ENCODE measurements around the gene HYI.

HYI gene

GRCh38 chr1:43430831-43431230 lies 22.9 kb downstream of the HYI start:
- no peak for TF ChIP-seq TAF1 (IDR thresholded peaks at IDR 0.05; ENCODE audit: low read depth)
- no peak for TF ChIP-seq REST (IDR thresholded peaks at IDR 0.05; ENCODE audit: low read depth)
- no peak for TF ChIP-seq TCF12 (IDR thresholded peaks at IDR 0.05; ENCODE audit: low read depth)
- no peak for TF ChIP-seq TEAD4 (IDR thresholded peaks at IDR 0.05)
- no peak for TF ChIP-seq EP300 (IDR thresholded peaks at IDR 0.05; ENCODE audit: borderline replicate concordance)
- no peak for TF ChIP-seq MAX (IDR thresholded peaks at IDR 0.05)
- TF ChIP-seq FOXM1 (IDR thresholded peaks at IDR 0.05; ENCODE audit: borderline replicate concordance, low read depth) = no peak
- no peak for TF ChIP-seq CREB1 (IDR thresholded peaks at IDR 0.05; ENCODE audit: low read depth)
- no peak for TF ChIP-seq ZBTB7A (IDR thresholded peaks at IDR 0.05; ENCODE audit: low read depth)
- TF ChIP-seq CEBPB (IDR thresholded peaks at IDR 0.05) = no peak
- no peak for TF ChIP-seq EGR1 (IDR thresholded peaks at IDR 0.05)

- no peak for TF ChIP-seq RAD21 (IDR thresholded peaks at IDR 0.05; ENCODE audit: low read depth)
- TF ChIP-seq EGR1 (IDR thresholded peaks at IDR 0.05) = no peak
- TF ChIP-seq USF1 (IDR thresholded peaks at IDR 0.05) = no peak
Observed at GRCh38 chr1:43427941-43428340, 25.8 kb downstream of the HYI start.

GRCh38 chr1:43427524-43427923 lies 26.2 kb downstream of the HYI start:
- no peak for TF ChIP-seq MAX (IDR thresholded peaks at IDR 0.05)
- TF ChIP-seq REST (IDR thresholded peaks at IDR 0.05; ENCODE audit: low read depth) = no peak
- no peak for TF ChIP-seq CEBPB (IDR thresholded peaks at IDR 0.05)
- no peak for TF ChIP-seq EP300 (IDR thresholded peaks at IDR 0.05; ENCODE audit: borderline replicate concordance)
- TF ChIP-seq USF1 (IDR thresholded peaks at IDR 0.05) = no peak
- no peak for TF ChIP-seq CREB1 (IDR thresholded peaks at IDR 0.05; ENCODE audit: low read depth)
- no peak for TF ChIP-seq YY1 (IDR thresholded peaks at IDR 0.05; ENCODE audit: low read depth)
- no peak for TF ChIP-seq RAD21 (IDR thresholded peaks at IDR 0.05; ENCODE audit: low read depth)
- TF ChIP-seq TEAD4 (IDR thresholded peaks at IDR 0.05) = no peak
- no peak for TF ChIP-seq FOXM1 (IDR thresholded peaks at IDR 0.05; ENCODE audit: borderline replicate concordance, low read depth)
- no peak for TF ChIP-seq EGR1 (IDR thresholded peaks at IDR 0.05)
- TF ChIP-seq TAF1 (IDR thresholded peaks at IDR 0.05; ENCODE audit: low read depth) = no peak
- TF ChIP-seq ZBTB7A (IDR thresholded peaks at IDR 0.05; ENCODE audit: low read depth) = no peak
- TF ChIP-seq TCF12 (IDR thresholded peaks at IDR 0.05; ENCODE audit: low read depth) = no peak

GRCh38 chr1:43426221-43426620 lies 27.5 kb downstream of the HYI start:
- TF ChIP-seq EP300 (IDR thresholded peaks at IDR 0.05; ENCODE audit: borderline replicate concordance) (no peak), EGR1 (IDR thresholded peaks at IDR 0.05) (no peak), YY1 (IDR thresholded peaks at IDR 0.05; ENCODE audit: low read depth) (no peak), TEAD4 (IDR thresholded peaks at IDR 0.05) (no peak), FOXM1 (IDR thresholded peaks at IDR 0.05; ENCODE audit: borderline replicate concordance, low read depth) (no peak), TAF1 (IDR thresholded peaks at IDR 0.05; ENCODE audit: low read depth) (no peak), USF1 (IDR thresholded peaks at IDR 0.05) (no peak), CEBPB (IDR thresholded peaks at IDR 0.05) (no peak), ZBTB7A (IDR thresholded peaks at IDR 0.05; ENCODE audit: low read depth) (no peak), MAX (IDR thresholded peaks at IDR 0.05) (no peak), CREB1 (IDR thresholded peaks at IDR 0.05; ENCODE audit: low read depth) (no peak), RAD21 (IDR thresholded peaks at IDR 0.05; ENCODE audit: low read depth) (no peak), REST (IDR thresholded peaks at IDR 0.05; ENCODE audit: low read depth) (no peak), TCF12 (IDR thresholded peaks at IDR 0.05; ENCODE audit: low read depth) (no peak), NFIC (IDR thresholded peaks at IDR 0.05) (no peak)

All from Ishikawa (cell line).